Hepatocyte (in vitro differentiated cells): ENCODE results near the gene EIF4G3. TPM values are rescaled to one million over a fixed set of nuclear protein-coding genes. Genes with fewer than 3 reads are reported as not detected.

ENCODE experiments used
- DNase-seq: peaks from one replicate; pipeline ENCODE4 v3.0.0-alpha.2; 2016; ENCODE audit warnings: low spot score
- H2AFZ ChIP-seq: fragments of 200-600 bp; sonication (generic); 2 replicates; pipeline ENCODE4 v1.6.0; 2016; ENCODE audit warnings: antibody characterized with exemption, mild to moderate bottlenecking
- H3K27ac ChIP-seq: fragments of 200-600 bp; sonication (generic); 2 replicates; pipeline ENCODE4 v1.5.1; 2016; ENCODE audit warnings: mild to moderate bottlenecking
- H3K27me3 ChIP-seq: fragments of 200-600 bp; sonication (generic); 2 replicates; pipeline ENCODE4 v1.6.1; 2016
- H3K36me3 ChIP-seq: fragments of 200-600 bp; sonication (generic); replicated peaks from 2 replicates; pipeline ENCODE4 v1.5.1; 2016; ENCODE audit warnings: low read depth; ENCODE audit not compliant: insufficient read depth
- H3K4me1 ChIP-seq: fragments of 200-600 bp; sonication (generic); 2 replicates; pipeline ENCODE4 v1.5.1; 2016; ENCODE audit warnings: mild to moderate bottlenecking, moderate library complexity; ENCODE audit not compliant: insufficient read depth
- H3K4me2 ChIP-seq: fragments of 200-600 bp; sonication (generic); 2 replicates; pipeline ENCODE4 v1.6.0; 2016
- H3K4me3 ChIP-seq: fragments of 200-600 bp; sonication (generic); 2 replicates; pipeline ENCODE4 v1.5.1; 2016; ENCODE audit warnings: mild to moderate bottlenecking
- H3K79me2 ChIP-seq: fragments of 200-600 bp; sonication (generic); 2 replicates; pipeline ENCODE4 v1.6.0; 2017; ENCODE audit warnings: mild to moderate bottlenecking
- H3K9me2 ChIP-seq: fragments of 200-600 bp; sonication (generic); replicated peaks from 2 replicates; pipeline ENCODE4 v1.6.0; 2017; ENCODE audit warnings: mild to moderate bottlenecking; ENCODE audit not compliant: insufficient read depth
- H3K9me3 ChIP-seq: fragments of 200-600 bp; sonication (generic); 2 replicates; pipeline ENCODE4 v1.5.1; 2016; ENCODE audit warnings: low read depth, mild to moderate bottlenecking
- H4K20me1 ChIP-seq: fragments of 200-600 bp; sonication (generic); 2 replicates; pipeline ENCODE4 v1.6.0; 2016; ENCODE audit warnings: mild to moderate bottlenecking; ENCODE audit not compliant: insufficient read depth, poor library complexity, severe bottlenecking
- CTCF ChIP-seq: fragments of 200-600 bp; sonication (generic); IDR thresholded peaks from 2 replicates; pipeline ENCODE4 v1.5.1; 2016; ENCODE audit warnings: antibody characterized with exemption, mild to moderate bottlenecking; ENCODE audit not compliant: poor library complexity
- EZH2 ChIP-seq: fragments of 200-600 bp; sonication (generic); IDR thresholded peaks from 2 replicates; pipeline ENCODE4 v1.6.1; 2016; ENCODE audit warnings: antibody characterized with exemption, mild to moderate bottlenecking, borderline replicate concordance
- EZH2phosphoT487 ChIP-seq: fragments of 200-600 bp; sonication (generic); IDR thresholded peaks from one replicate; pipeline ENCODE4 v1.6.1; 2018; ENCODE audit warnings: antibody characterized with exemption, mild to moderate bottlenecking, low read depth, moderate library complexity; ENCODE audit not compliant: unreplicated experiment, severe bottlenecking
- WGBS: methylation state at CpG from one replicate; pipeline ENCODE4 v1.1.6; 2016; ENCODE audit warnings: low lambda C conversion rate; ENCODE audit errors: missing lambda C conversion rate; 5-methylcytosine and 5-hydroxymethylcytosine counted together
- polyA plus RNA-seq: library from polyadenylated mRNA; unstranded; fragments of >200 nt; fragmentation: Nextera tagmentation; extraction: Ambion mirVana; gene quantifications from 2 replicates; pipeline ENCODE4 v1.2.1, GENCODE V29; 2016
- total RNA-seq: library from RNA; depleted of rRNA; stranded (reverse); fragments of >200 nt; gene quantifications from 2 replicates; pipeline ENCODE4 v1.2.3, GENCODE V29; 2014

EIF4G3 gene
- total and polyA plus RNA-seq, 2 experiments from 2014 or later = 33.4 to 42.2 TPM

GRCh38 chr1:21066356-21067012, 110.2 kb downstream of the EIF4G3 start:
- no peaks in the 10 kb centered on the region for H4K20me1 ChIP-seq
- H3K36me3 ChIP-seq = no peaks in the 10 kb centered on the region
- H3K9me2 ChIP-seq = no peaks in the 10 kb centered on the region
- H3K27me3 ChIP-seq = no peaks in the 10 kb centered on the region
- no peak overlapping the region for H3K27ac ChIP-seq
- no peak overlapping the region for H3K4me3 ChIP-seq
- no peaks in the 10 kb centered on the region for H3K9me3 ChIP-seq
- TF ChIP-seq EZH2 (no peak), EZH2phosphoT487 (no peak), CTCF (no peak)
- no peaks in the 10 kb centered on the region for H3K4me1 ChIP-seq
- WGBS = 36% methylated on average over 3 of the region's 3 CpGs
- H2AFZ ChIP-seq = no peak overlapping the region
- H3K4me2 ChIP-seq = no peak overlapping the region
- DNase-seq = no peak
- peaks cover 5% of the 10 kb centered on the region for H3K79me2 ChIP-seq

- no peaks in the 10 kb centered on the region for H3K9me2 ChIP-seq
- no peaks in the 10 kb centered on the region for H3K36me3 ChIP-seq
- H3K4me1 ChIP-seq = no peaks in the 10 kb centered on the region
- H2AFZ ChIP-seq = no peak overlapping the region
- H3K27ac ChIP-seq = no peak overlapping the region
- no peak for DNase-seq
- no peaks in the 10 kb centered on the region for H3K9me3 ChIP-seq
- WGBS = 100% methylated on average over 2 of the region's 2 CpGs
- H3K4me3 ChIP-seq = no peak overlapping the region
- H3K4me2 ChIP-seq = no peak overlapping the region
- no peaks in the 10 kb centered on the region for H4K20me1 ChIP-seq
- peaks cover 5% of the 10 kb centered on the region for H3K79me2 ChIP-seq
- H3K27me3 ChIP-seq = no peaks in the 10 kb centered on the region
- TF ChIP-seq EZH2phosphoT487 (no peak), CTCF (no peak), EZH2 (no peak)
These were observed 110.8 kb downstream of the EIF4G3 start for GRCh38 chr1:21065851-21066250.

GRCh38 chr1:21064057-21064456, 112.6 kb downstream of the EIF4G3 start:
- no peaks in the 10 kb centered on the region for H3K36me3 ChIP-seq
- H3K4me3 ChIP-seq = no peak overlapping the region
- TF ChIP-seq CTCF = no peak
- no peak for TF ChIP-seq EZH2
- TF ChIP-seq EZH2phosphoT487 = no peak
- DNase-seq = no peak
- H3K9me2 ChIP-seq = no peaks in the 10 kb centered on the region
- no peaks in the 10 kb centered on the region for H3K9me3 ChIP-seq
- 78% methylated on average over 3 of the region's 3 CpGs for WGBS
- H4K20me1 ChIP-seq = no peaks in the 10 kb centered on the region
- H3K27me3 ChIP-seq = no peaks in the 10 kb centered on the region
- peaks cover 5% of the 10 kb centered on the region for H3K79me2 ChIP-seq
- H3K4me2 ChIP-seq = no peak overlapping the region
- no peak overlapping the region for H3K27ac ChIP-seq
- H3K4me1 ChIP-seq = no peaks in the 10 kb centered on the region
- H2AFZ ChIP-seq = no peak overlapping the region
